ENCODE measurements around the gene VPS52. TPM values are rescaled to one million over a fixed set of nuclear protein-coding genes. Genes with fewer than 3 reads are reported as not detected.

VPS52 gene
- total RNA-seq, 1 experiment from 2014 or later, result 47.1 TPM

DNA sequence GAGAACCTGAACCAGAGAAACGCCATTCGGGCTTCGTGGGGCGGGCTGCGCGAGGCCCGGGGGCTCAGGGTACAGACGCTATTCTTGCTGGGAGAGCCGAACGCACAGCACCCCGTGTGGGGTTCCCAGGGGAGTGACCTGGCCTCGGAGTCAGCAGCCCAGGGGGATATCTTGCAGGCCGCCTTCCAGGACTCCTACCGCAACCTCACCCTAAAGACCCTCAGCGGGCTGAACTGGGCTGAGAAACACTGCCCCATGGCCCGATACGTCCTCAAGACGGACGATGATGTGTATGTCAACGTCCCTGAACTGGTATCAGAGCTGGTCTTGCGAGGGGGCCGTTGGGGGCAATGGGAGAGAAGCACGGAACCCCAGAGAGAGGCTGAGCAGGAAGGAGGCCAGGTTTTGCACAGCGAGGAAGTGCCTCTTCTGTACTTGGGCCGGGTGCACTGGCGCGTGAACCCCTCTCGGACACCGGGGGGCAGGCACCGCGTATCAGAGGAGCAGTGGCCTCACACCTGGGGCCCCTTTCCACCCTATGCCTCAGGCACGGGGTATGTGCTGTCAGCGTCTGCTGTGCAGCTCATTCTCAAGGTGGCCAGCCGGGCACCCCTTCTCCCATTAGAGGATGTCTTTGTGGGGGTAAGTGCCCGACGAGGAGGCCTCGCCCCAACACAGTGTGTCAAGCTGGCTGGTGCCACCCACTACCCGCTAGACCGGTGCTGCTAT lies 6.2 kb upstream of the VPS52 start:
- H3K27ac ChIP-seq (ENCODE audit: insufficient read length, low read depth, low read length), result no peak overlapping the region
- H2BK20ac ChIP-seq (ENCODE audit: low read depth, low read length, poor library complexity, severe bottlenecking), result no peak overlapping the region
- H3K14ac ChIP-seq (ENCODE audit: insufficient read depth, low read length), result no peak overlapping the region; the same call in 1 of the 2 replicates
- no peak overlapping the region for H4K5ac ChIP-seq (ENCODE audit: insufficient read length, low read depth, low read length)
- no peaks in the 10 kb centered on the region for H4K20me1 ChIP-seq (ENCODE audit: control insufficient read depth, insufficient read depth, insufficient read length)
- peak overlapping the region; percentile 16 for H3K9ac ChIP-seq (ENCODE audit: extremely low read depth, insufficient read length, low read length)
- no peaks in the 10 kb centered on the region for H3K9me3 ChIP-seq (ENCODE audit: control insufficient read depth, low read depth, low read length)
- H3K4me1 Mint-ChIP-seq, result peaks cover 39 to 47% of the 10 kb centered on the region in 2 experiments
- no peak overlapping the region for H3K4ac ChIP-seq (ENCODE audit: low read depth, low read length)
- no CpG with 5 or more reads among the region's 39 CpGs for WGBS (ENCODE audit: extremely low coverage, insufficient read length, low lambda C conversion rate)
- no peaks in the 10 kb centered on the region for H3K27me3 Mint-ChIP-seq (ENCODE audit: low read depth)
- H3K9me3 Mint-ChIP-seq, result no peaks in the 10 kb centered on the region
- H3K18ac ChIP-seq (ENCODE audit: insufficient read length, low read depth, low read length), result no peak overlapping the region
- H2AFZ ChIP-seq (ENCODE audit: low read length), result no peak overlapping the region
- H3K23ac ChIP-seq (ENCODE audit: insufficient read length, low read depth, low read length), result no peak overlapping the region
- no peak overlapping the region for H2BK5ac ChIP-seq (ENCODE audit: insufficient read length, low read length)
- peaks cover 15% of the 10 kb centered on the region; the same call in 1 of the 2 replicates for H3K79me2 ChIP-seq (ENCODE audit: insufficient read depth, low read length)
- H3K4me1 ChIP-seq (ENCODE audit: insufficient read depth, low read length), result no peaks in the 10 kb centered on the region; the same call in 1 of the 2 replicates
- H3K4me3 Mint-ChIP-seq, result peak overlapping the region; percentile 78 to 92
- no peak overlapping the region for H2BK120ac ChIP-seq (ENCODE audit: low read depth, low read length, poor library complexity, severe bottlenecking)
- no peak overlapping the region for H2BK12ac ChIP-seq (ENCODE audit: insufficient read length, low read depth, low read length)
- peak overlapping the region; percentile 86 to 99 (median 95); a peak in 5 of 7 replicates for H3K27ac Mint-ChIP-seq
- no peaks in the 10 kb centered on the region for H3K79me1 ChIP-seq (ENCODE audit: insufficient read depth, low read depth, low read length, poor library complexity, severe bottlenecking)
- peaks cover 11% of the 10 kb centered on the region for H3K23me2 ChIP-seq (ENCODE audit: insufficient read length, low read depth, low read length, poor library complexity, severe bottlenecking)
- H2AK5ac ChIP-seq (ENCODE audit: insufficient read length, low read length), result no peak overlapping the region
- H3K56ac ChIP-seq (ENCODE audit: insufficient read length, low read depth, low read length), result no peak overlapping the region
- H3K27me3 ChIP-seq (ENCODE audit: insufficient read depth, low read length), result no peaks in the 10 kb centered on the region
- no peak overlapping the region for H3T11ph ChIP-seq (ENCODE audit: low read length)
- H4K91ac ChIP-seq (ENCODE audit: insufficient read length, low read depth, low read length), result no peak overlapping the region
- H4K8ac ChIP-seq (replicated peaks; ENCODE audit: insufficient read length, low read depth, low read length), result no peak overlapping the region
- H2BK15ac ChIP-seq (ENCODE audit: low read depth, low read length), result no peak overlapping the region
- peak overlapping the region; percentile 85 for H3K4me2 ChIP-seq (ENCODE audit: insufficient read depth, insufficient read length, low read length)
- TF ChIP-seq, protein P1, sequence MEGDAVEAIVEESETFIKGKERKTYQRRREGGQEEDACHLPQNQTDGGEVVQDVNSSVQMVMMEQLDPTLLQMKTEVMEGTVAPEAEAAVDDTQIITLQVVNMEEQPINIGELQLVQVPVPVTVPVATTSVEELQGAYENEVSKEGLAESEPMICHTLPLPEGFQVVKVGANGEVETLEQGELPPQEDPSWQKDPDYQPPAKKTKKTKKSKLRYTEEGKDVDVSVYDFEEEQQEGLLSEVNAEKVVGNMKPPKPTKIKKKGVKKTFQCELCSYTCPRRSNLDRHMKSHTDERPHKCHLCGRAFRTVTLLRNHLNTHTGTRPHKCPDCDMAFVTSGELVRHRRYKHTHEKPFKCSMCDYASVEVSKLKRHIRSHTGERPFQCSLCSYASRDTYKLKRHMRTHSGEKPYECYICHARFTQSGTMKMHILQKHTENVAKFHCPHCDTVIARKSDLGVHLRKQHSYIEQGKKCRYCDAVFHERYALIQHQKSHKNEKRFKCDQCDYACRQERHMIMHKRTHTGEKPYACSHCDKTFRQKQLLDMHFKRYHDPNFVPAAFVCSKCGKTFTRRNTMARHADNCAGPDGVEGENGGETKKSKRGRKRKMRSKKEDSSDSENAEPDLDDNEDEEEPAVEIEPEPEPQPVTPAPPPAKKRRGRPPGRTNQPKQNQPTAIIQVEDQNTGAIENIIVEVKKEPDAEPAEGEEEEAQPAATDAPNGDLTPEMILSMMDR (conservative IDR thresholded peaks at IDR 0.05), result peak; percentile 22; the same call in 1 of the 3 replicates
- peak; percentile 49 for DNase-seq
- H3K36me3 Mint-ChIP-seq (ENCODE audit: insufficient read depth in 1 of 3, low read depth in 3 of 3), result peaks cover 34 to 80% (median 58%) of the 10 kb centered on the region in 3 experiments
